Panc1 (cell line): Measurements from ENCODE around the gene KCP. TPM values are rescaled to one million over a fixed set of nuclear protein-coding genes. Genes with fewer than 3 reads are reported as not detected.

Experiments
- ATAC-seq: fragments of 200-7000 bp; cut with Tn5 transposase; 2 replicates; pipeline ENCODE4 v1.9.1; 2020; ENCODE audit warnings: mild to moderate bottlenecking, moderate library complexity
- BruUV-seq: library from RNA; stranded (reverse); fragments of 400-500 nt; replicated peaks from 2 replicates; lab custom pipeline; 2021; lab: Mats Ljungman, UMichigan
- CTCF ChIA-PET: fragments of 300-600 bp; sonication (Branson Sonifier 250); formaldehyde crosslinking; loops from one replicate; lab custom pipeline; 2022; ENCODE audit warnings: antibody characterized with exemption; lab: Charles Lee
- POLR2A ChIA-PET: fragments of 300-600 bp; sonication (Branson Sonifier 250); formaldehyde crosslinking; loops from one replicate; lab custom pipeline; 2022; ENCODE audit warnings: antibody characterized with exemption; lab: Charles Lee
- DNase-seq: peaks from one replicate; pipeline ENCODE4 v3.0.0-alpha.2; 2010; ENCODE audit warnings: low read depth, low spot score
- H3K27ac ChIP-seq: 2 replicates; pipeline ENCODE4 v1.5.1; 2011; ENCODE audit warnings: mild to moderate bottlenecking, low read length, inconsistent platforms
- H3K27me3 ChIP-seq: fragments of 200-500 bp; sonication (Bioruptor generic); 2 replicates; pipeline ENCODE4 v1.6.0; 2014; ENCODE audit warnings: low read length, inconsistent platforms; ENCODE audit not compliant: control insufficient read depth, insufficient read depth
- H3K36me3 ChIP-seq: fragments of 200-500 bp; sonication (Bioruptor generic); 2 replicates; pipeline ENCODE4 v1.5.1; 2014; ENCODE audit warnings: inconsistent platforms, mild to moderate bottlenecking, low read length, moderate library complexity; ENCODE audit not compliant: control insufficient read depth, insufficient read depth
- H3K4me1 ChIP-seq: 2 replicates; pipeline ENCODE4 v1.5.1; 2011; ENCODE audit warnings: inconsistent platforms, mild to moderate bottlenecking, low read length, moderate library complexity; ENCODE audit not compliant: control insufficient read depth, insufficient read depth
- H3K4me3 ChIP-seq, 2 experiments: 2 replicates each; pipeline ENCODE4 v1.5.1; 2011 to 2012; ENCODE audit warnings: low read depth in 2 of 2, low read length in 2 of 2, mild to moderate bottlenecking in 2 of 2, inconsistent platforms in 1 of 2, moderate library complexity in 1 of 2
- H3K9me3 ChIP-seq: fragments of 200-500 bp; sonication (Bioruptor generic); 2 replicates; pipeline ENCODE4 v1.5.1; 2014; ENCODE audit warnings: low read depth, mild to moderate bottlenecking, inconsistent platforms, low read length, moderate library complexity; ENCODE audit not compliant: control insufficient read depth, insufficient read depth
- CTCF ChIP-seq: fragments of 450-650 bp; IDR thresholded peaks from 2 replicates; pipeline ENCODE4 v1.5.1; 2017; ENCODE audit warnings: mild to moderate bottlenecking
- POLR2AphosphoS5 ChIP-seq: IDR thresholded peaks from 2 replicates; pipeline ENCODE4 v1.6.1; 2012; ENCODE audit warnings: mild to moderate bottlenecking, low read depth, low read length, moderate library complexity
- SIN3A ChIP-seq: IDR thresholded peaks from 2 replicates; pipeline ENCODE4 v1.6.1; 2012; ENCODE audit warnings: low read depth, mild to moderate bottlenecking, low read length, moderate library complexity, borderline replicate concordance; ENCODE audit not compliant: insufficient read depth
- TCF7L2 ChIP-seq: IDR thresholded peaks from 2 replicates; pipeline ENCODE4 v1.6.1; 2011; ENCODE audit warnings: mild to moderate bottlenecking, low read depth, low read length, inconsistent platforms
- in situ Hi-C: cut with HindIII; loops from 2 replicates; pipeline ENCODE4 v1.10.0; 2016; ENCODE audit warnings: low sequenced_read_pairs, low pct_unique_long_range_greater_than_20kb
- intact Hi-C: fragments of 100-400 bp; cut with micrococcal nuclease; formaldehyde crosslinking; loops from one replicate; pipeline ENCODE4 v1.10.0; 2022; ENCODE audit not compliant: unreplicated experiment
- total RNA-seq: library from RNA; stranded (reverse); gene quantifications from one replicate; pipeline ENCODE4 v1.2.1, GENCODE V29; 2021; ENCODE audit not compliant: unreplicated experiment
- TF ChIP-seq, protein P1 (sequence below), 2 experiments: IDR thresholded peaks; 2 replicates each; pipeline ENCODE4 v1.6.1; 2011 to 2012; ENCODE audit warnings: low read depth in 2 of 2, control low read depth in 1 of 2, low read length in 1 of 2, mild to moderate bottlenecking in 1 of 2, moderate library complexity in 1 of 2; ENCODE audit not compliant: insufficient read depth in 1 of 2

KCP gene
- total RNA-seq, 1 experiment from 2014 or later, result 0.13 TPM

DNA sequence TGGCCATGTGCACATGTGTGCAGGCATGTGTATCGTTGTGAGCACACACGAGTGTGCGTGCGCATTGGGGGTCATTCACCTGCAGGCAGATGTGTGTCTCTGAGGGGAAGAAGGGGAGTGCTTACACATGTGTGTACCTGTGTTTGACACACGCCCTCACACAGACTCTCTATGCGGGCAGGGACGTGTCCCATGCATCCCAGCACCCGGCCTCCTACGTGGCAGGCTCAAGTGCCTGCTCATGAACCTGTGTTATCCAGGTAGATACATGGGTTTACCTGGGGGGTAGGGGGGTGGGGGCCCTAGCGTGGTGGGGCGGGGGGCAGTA lies 18.6 kb downstream of the KCP start:
- BruUV-seq, result no TSS peak
- no peaks in the 10 kb centered on the region for H3K36me3 ChIP-seq
- no peak overlapping the region for H3K27ac ChIP-seq
- H3K9me3 ChIP-seq, result no peaks in the 10 kb centered on the region
- no peak overlapping the region for H3K4me3 ChIP-seq
- TF ChIP-seq TCF7L2 (no peak), CTCF (no peak), POLR2AphosphoS5 (no peak), SIN3A (no peak)
- TF ChIP-seq, protein P1, sequence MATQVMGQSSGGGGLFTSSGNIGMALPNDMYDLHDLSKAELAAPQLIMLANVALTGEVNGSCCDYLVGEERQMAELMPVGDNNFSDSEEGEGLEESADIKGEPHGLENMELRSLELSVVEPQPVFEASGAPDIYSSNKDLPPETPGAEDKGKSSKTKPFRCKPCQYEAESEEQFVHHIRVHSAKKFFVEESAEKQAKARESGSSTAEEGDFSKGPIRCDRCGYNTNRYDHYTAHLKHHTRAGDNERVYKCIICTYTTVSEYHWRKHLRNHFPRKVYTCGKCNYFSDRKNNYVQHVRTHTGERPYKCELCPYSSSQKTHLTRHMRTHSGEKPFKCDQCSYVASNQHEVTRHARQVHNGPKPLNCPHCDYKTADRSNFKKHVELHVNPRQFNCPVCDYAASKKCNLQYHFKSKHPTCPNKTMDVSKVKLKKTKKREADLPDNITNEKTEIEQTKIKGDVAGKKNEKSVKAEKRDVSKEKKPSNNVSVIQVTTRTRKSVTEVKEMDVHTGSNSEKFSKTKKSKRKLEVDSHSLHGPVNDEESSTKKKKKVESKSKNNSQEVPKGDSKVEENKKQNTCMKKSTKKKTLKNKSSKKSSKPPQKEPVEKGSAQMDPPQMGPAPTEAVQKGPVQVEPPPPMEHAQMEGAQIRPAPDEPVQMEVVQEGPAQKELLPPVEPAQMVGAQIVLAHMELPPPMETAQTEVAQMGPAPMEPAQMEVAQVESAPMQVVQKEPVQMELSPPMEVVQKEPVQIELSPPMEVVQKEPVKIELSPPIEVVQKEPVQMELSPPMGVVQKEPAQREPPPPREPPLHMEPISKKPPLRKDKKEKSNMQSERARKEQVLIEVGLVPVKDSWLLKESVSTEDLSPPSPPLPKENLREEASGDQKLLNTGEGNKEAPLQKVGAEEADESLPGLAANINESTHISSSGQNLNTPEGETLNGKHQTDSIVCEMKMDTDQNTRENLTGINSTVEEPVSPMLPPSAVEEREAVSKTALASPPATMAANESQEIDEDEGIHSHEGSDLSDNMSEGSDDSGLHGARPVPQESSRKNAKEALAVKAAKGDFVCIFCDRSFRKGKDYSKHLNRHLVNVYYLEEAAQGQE (IDR thresholded peaks at IDR 0.05; ENCODE audit: insufficient read depth in 1 of 2, low read depth in 2 of 2, low read length in 1 of 2), result no peak
- intact Hi-C loops, result no loop called here
- DNase-seq, result no peak
- H3K27me3 ChIP-seq, result no peaks in the 10 kb centered on the region
- in situ Hi-C loops, result no loop called here
- no peaks in the 10 kb centered on the region; the same call in 1 of the 2 replicates for H3K4me1 ChIP-seq
- ChIA-PET CTCF (no interaction called here), POLR2A (no interaction called here)
- no peak for ATAC-seq

- Histone ChIP-seq H3K9me3 (no peaks in the 10 kb centered on the region), H3K36me3 (no peaks in the 10 kb centered on the region), H3K4me1 (no peaks in the 10 kb centered on the region; the same call in 1 of the 2 replicates), H3K27ac (no peak overlapping the region), H3K4me3 (peak overlapping the region; percentile 29 to 32), H3K27me3 (no peaks in the 10 kb centered on the region)
- POLR2A ChIA-PET, result no interaction called here
- CTCF ChIA-PET, result no interaction called here
- intact Hi-C loops (no loop called here), in situ Hi-C loops (no loop called here)
- DNase-seq (no peak), ATAC-seq (peak; percentile 48)
- no TSS peak for BruUV-seq
- TF ChIP-seq SIN3A, result no peak
- no peak for TF ChIP-seq TCF7L2
- no peak for TF ChIP-seq POLR2AphosphoS5
- TF ChIP-seq, protein P1 (IDR thresholded peaks at IDR 0.05; ENCODE audit: insufficient read depth in 1 of 2, low read depth in 2 of 2, low read length in 1 of 2), result no peak
- no peak; the same call in 1 of the 2 replicates for TF ChIP-seq CTCF
Observed at GRCh38 chr7:128891110-128891941, 19.2 kb downstream of the KCP start.
